Common myeloid progenitor, CD34-positive (primary cell): Measurements from ENCODE around the gene AFF3.

Experiments used
- CTCF ChIA-PET: fragments of 350-600 bp; sonication (Branson Sonifier 250); formaldehyde crosslinking; loops from one replicate; lab custom pipeline; 2021; ENCODE audit warnings: antibody characterized with exemption; lab: Charles Lee
- POLR2A ChIA-PET: fragments of 350-600 bp; sonication (Branson Sonifier 250); formaldehyde crosslinking; loops from one replicate; lab custom pipeline; 2021; ENCODE audit warnings: antibody characterized with exemption; lab: Charles Lee
- DNase-seq, 3 donors: peaks; one replicate each; pipeline versions ENCODE4 v3.0.0 to v3.0.0-alpha.2; 2013
- H3K27ac ChIP-seq, 2 experiments: 1 replicate in 1 of 2; 2 replicates in 1 of 2; pipeline ENCODE4 v1.7.0; 2013; ENCODE audit warnings: inconsistent platforms in 2 of 2, low read length in 2 of 2, mild to moderate bottlenecking in 2 of 2, low read depth in 1 of 2, moderate library complexity in 1 of 2; ENCODE audit not compliant: severe bottlenecking in 2 of 2, insufficient read depth in 1 of 2, poor library complexity in 1 of 2
- H3K27me3 ChIP-seq, 5 experiments: replicated peaks in 2 of 5; 1 replicate in 3 of 5; 2 replicates in 2 of 5; pipeline versions ENCODE4 v1.6.1 to v1.7.0; 2013; ENCODE audit warnings: low read length in 4 of 5, mild to moderate bottlenecking in 2 of 5, moderate library complexity in 2 of 5, inconsistent platforms in 1 of 5; ENCODE audit not compliant: insufficient read depth in 5 of 5, control insufficient read depth in 4 of 5
- H3K36me3 ChIP-seq, 4 experiments: 1 replicate in 2 of 4; 2 replicates in 2 of 4; pipeline versions ENCODE4 v1.6.1 to v1.7.0; 2013; ENCODE audit warnings: low read length in 3 of 4, control low read depth in 1 of 4, mild to moderate bottlenecking in 1 of 4; ENCODE audit not compliant: control insufficient read depth in 4 of 4, insufficient read depth in 4 of 4
- H3K4me1 ChIP-seq, 4 experiments: 1 replicate in 3 of 4; 2 replicates in 1 of 4; pipeline versions ENCODE4 v1.6.1 to v1.7.1; 2013; ENCODE audit warnings: low read length in 3 of 4, mild to moderate bottlenecking in 3 of 4, control low read depth in 1 of 4, inconsistent platforms in 1 of 4, moderate library complexity in 1 of 4; ENCODE audit not compliant: control insufficient read depth in 4 of 4, insufficient read depth in 4 of 4; ENCODE audit errors: control extremely low read depth in 1 of 4
- H3K4me3 ChIP-seq, 7 experiments: 1 replicate in 4 of 7; 2 replicates in 3 of 7; pipeline versions ENCODE4 v1.5.1 to v1.7.0; 2013; ENCODE audit warnings: mild to moderate bottlenecking in 7 of 7, low read length in 6 of 7, moderate library complexity in 6 of 7, inconsistent platforms in 2 of 7, low read depth in 2 of 7, control low read depth in 1 of 7; ENCODE audit not compliant: insufficient read depth in 4 of 7, control insufficient read depth in 1 of 7; ENCODE audit errors: extremely low read depth in 1 of 7
- H3K9me3 ChIP-seq, 5 experiments: 1 replicate in 4 of 5; 2 replicates in 1 of 5; pipeline versions ENCODE4 v1.6.1 to v1.7.1; 2013; ENCODE audit warnings: low read length in 4 of 5, mild to moderate bottlenecking in 2 of 5, inconsistent platforms in 1 of 5, low read depth in 1 of 5, moderate library complexity in 1 of 5; ENCODE audit not compliant: control insufficient read depth in 4 of 5, insufficient read depth in 2 of 5; ENCODE audit errors: control extremely low read depth in 1 of 5
- WGBS: methylation state at CpG from one replicate; pipeline ENCODE4 v1.1.5; 2013; ENCODE audit not compliant: insufficient coverage; 5-methylcytosine and 5-hydroxymethylcytosine counted together

Gene AFF3

GRCh38 chr2:99679518-99679917, 462.9 kb downstream of the AFF3 start:
- H3K36me3 ChIP-seq: peaks cover 0 to 15% (median 5%) of the 10 kb centered on the region in 4 experiments
- H3K27ac ChIP-seq: no peak overlapping the region
- no peaks in the 10 kb centered on the region for H3K27me3 ChIP-seq
- peaks cover 0 to 2% (median 0%) of the 10 kb centered on the region in 4 experiments for H3K4me1 ChIP-seq
- no peaks in the 10 kb centered on the region for H3K9me3 ChIP-seq
- ChIA-PET POLR2A (no interaction called here), CTCF (no interaction called here)
- DNase-seq: no peak
- no peak overlapping the region for H3K4me3 ChIP-seq

- ChIA-PET CTCF (no interaction called here), POLR2A (no interaction called here)
- 100% methylated on average over 3 of the region's 4 CpGs for WGBS
Observed at GRCh38 chr2:99678625-99679024, 463.8 kb downstream of the AFF3 start.

GRCh38 chr2:99677814-99678213, 464.6 kb downstream of the AFF3 start:
- Histone ChIP-seq H3K27me3 (no peaks in the 10 kb centered on the region), H3K4me3 (no peak overlapping the region), H3K4me1 (peaks cover 0 to 2% (median 0%) of the 10 kb centered on the region in 4 experiments), H3K9me3 (no peaks in the 10 kb centered on the region), H3K36me3 (peaks cover 0 to 13% (median 5%) of the 10 kb centered on the region in 4 experiments), H3K27ac (no peak overlapping the region)
- CTCF ChIA-PET: no interaction called here
- 98% methylated on average over 6 of the region's 7 CpGs for WGBS
- DNase-seq: no peak
- POLR2A ChIA-PET: no interaction called here

More at GRCh38 chr2:99678625-99679024, 463.8 kb downstream of the AFF3 start:
- no peak for DNase-seq
- H3K4me1 ChIP-seq: peaks cover 0 to 2% (median 0%) of the 10 kb centered on the region in 4 experiments
- peaks cover 0 to 15% (median 5%) of the 10 kb centered on the region in 4 experiments for H3K36me3 ChIP-seq
- H3K27ac ChIP-seq: no peak overlapping the region
- no peaks in the 10 kb centered on the region for H3K27me3 ChIP-seq
- no peaks in the 10 kb centered on the region for H3K9me3 ChIP-seq
- H3K4me3 ChIP-seq: no peak overlapping the region

GRCh38 chr2:99675130-99675661, 467.2 kb downstream of the AFF3 start:
- POLR2A ChIA-PET: no interaction called here
- Histone ChIP-seq H3K4me1 (peaks cover 0 to 2% (median 0%) of the 10 kb centered on the region in 4 experiments), H3K27ac (no peak overlapping the region), H3K4me3 (no peak overlapping the region), H3K9me3 (no peaks in the 10 kb centered on the region), H3K36me3 (peaks cover 0 to 2% (median 0%) of the 10 kb centered on the region in 4 experiments), H3K27me3 (no peaks in the 10 kb centered on the region)
- CTCF ChIA-PET: no interaction called here
- 96% methylated on average over 10 of the region's 12 CpGs for WGBS
- no peak for DNase-seq

- CTCF ChIA-PET: interaction anchor here (0.6 kb wide), 1 partner anchor 1121 kb away, joined by 4 read pairs; no protein-coding TSS in a partner anchor
- no peak overlapping the region for H3K4me3 ChIP-seq
- DNase-seq: no peak
- no peaks in the 10 kb centered on the region for H3K4me1 ChIP-seq
- POLR2A ChIA-PET: no interaction called here
- H3K27ac ChIP-seq: no peak overlapping the region
- peaks cover 0 to 3% (median 2%) of the 10 kb centered on the region in 4 experiments for H3K36me3 ChIP-seq
- no peaks in the 10 kb centered on the region for H3K27me3 ChIP-seq
- WGBS: 96% methylated on average over 5 of the region's 8 CpGs
- peaks cover 0 to 2% (median 0%) of the 10 kb centered on the region in 5 experiments for H3K9me3 ChIP-seq
Observed at GRCh38 chr2:99674090-99674489, 468.3 kb downstream of the AFF3 start.

- Histone ChIP-seq H3K9me3 (peaks cover 0 to 5% (median 0%) of the 10 kb centered on the region in 5 experiments), H3K4me3 (no peak overlapping the region), H3K27ac (no peak overlapping the region), H3K27me3 (no peaks in the 10 kb centered on the region), H3K36me3 (peaks cover 0 to 7% (median 1%) of the 10 kb centered on the region in 4 experiments), H3K4me1 (no peaks in the 10 kb centered on the region)
- 75% methylated on average over 2 of the region's 8 CpGs for WGBS
- ChIA-PET POLR2A (no interaction called here), CTCF (no interaction called here)
- no peak for DNase-seq
Observed at GRCh38 chr2:99672766-99673350, 469.5 kb downstream of the AFF3 start.
